Forelimb muscle (tissue), 1 donor: ENCODE data around the gene ZNF320. TPM values are rescaled to one million over a fixed set of nuclear protein-coding genes. Genes with fewer than 3 reads are reported as not detected.
A peak's percentile ranks its signal among the peaks of the same experiment; 100 is the strongest.
"Not testable (repeated sequence)": the region's sequence is repeated elsewhere in the genome, so short reads cannot be mapped to it uniquely, and the experiment has no call there.

Source experiments
- DNase-seq: peaks from one replicate; pipeline ENCODE4 v3.0.0-alpha.2; 2013; ENCODE audit warnings: low read depth
- polyA plus RNA-seq: library from polyadenylated mRNA; unstranded; fragments of 120-200 nt; gene quantifications from one replicate; pipeline ENCODE4 v1.2.1, GENCODE V29; 2013; ENCODE audit not compliant: insufficient read length

The ZNF320 gene
- polyA plus RNA-seq, 1 donor, result 21.6 TPM

- no peak for DNase-seq
These were observed 25.7 kb upstream of the ZNF320 start, which contains the start of gene ZNF888 for GRCh38 chr19:52922841-52923777. Gene ZNF888 (minus strand): TSS chr19:52923428. CDS start chr19:52917873, 5,555 bp downstream.

DNA sequence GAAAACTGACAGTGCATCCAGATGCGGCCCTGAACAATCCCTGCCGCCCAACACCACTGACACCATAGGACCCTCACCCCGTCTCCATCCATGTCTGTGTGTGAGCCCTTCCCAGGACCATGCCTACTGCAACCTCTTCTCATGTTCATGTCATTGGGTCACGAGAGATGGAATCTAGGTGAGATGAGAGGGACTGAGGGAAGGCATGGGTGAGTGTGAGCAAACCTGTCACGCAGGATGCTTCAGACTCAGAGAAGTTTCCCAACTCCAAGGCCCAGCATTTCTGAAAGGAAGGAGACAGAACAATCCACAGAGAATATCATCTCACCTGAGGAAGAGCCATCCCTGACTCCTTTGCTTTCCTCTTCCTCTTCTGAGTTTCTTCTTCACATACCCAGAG, 20.1 kb upstream of the ZNF320 start:
- DNase-seq, result no peak

- DNase-seq, result no peak
These were observed 13.2 kb upstream of the ZNF320 start for GRCh38 chr19:52910648-52911047.

DNA sequence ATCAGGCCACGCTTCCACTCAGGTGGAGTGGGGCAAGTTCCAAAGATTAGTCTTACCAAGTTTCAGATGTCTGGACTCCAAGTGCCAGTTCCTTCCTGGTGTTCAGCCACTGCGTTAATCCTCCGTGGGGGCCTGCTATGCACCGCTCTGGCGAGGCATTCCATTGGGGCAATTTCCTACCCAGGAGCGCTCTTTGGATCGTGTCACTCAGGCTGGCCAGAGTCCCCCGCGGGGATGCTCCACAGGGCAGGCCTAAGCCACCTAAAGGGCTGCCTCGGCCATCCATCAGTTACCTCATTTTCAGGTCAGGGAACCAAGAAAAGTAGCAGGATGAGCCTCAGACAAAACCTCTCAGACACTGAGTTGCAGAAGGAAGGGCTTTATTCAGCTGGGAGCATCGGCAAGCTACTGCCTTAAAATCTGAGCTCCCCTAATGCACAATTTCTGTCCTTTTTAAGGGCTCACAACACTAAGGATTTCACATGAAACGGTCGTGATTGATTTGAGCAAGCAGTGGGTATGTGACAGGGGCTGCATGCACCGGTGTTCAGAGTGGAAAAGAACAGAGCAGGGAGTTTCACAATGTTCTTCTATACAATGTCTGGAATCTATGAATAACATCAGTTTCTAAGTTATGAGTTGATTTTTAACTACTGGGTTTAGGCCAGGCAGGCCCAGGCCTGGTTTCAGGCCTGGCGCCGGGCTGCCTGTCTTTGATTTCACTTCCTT, 6.8 kb upstream of the ZNF320 start:
- not testable (repeated sequence) for DNase-seq

GRCh38 chr19:52901842-52902241, 4.4 kb upstream of the ZNF320 start:
- no peak for DNase-seq

- not testable (repeated sequence) for DNase-seq
These were observed 1.2 kb upstream of the ZNF320 start for GRCh38 chr19:52898596-52898995.

- DNase-seq, result peak; percentile 1
These were observed 666 bp upstream of the ZNF320 start for GRCh38 chr19:52898101-52898500.

GRCh38 chr19:52896431-52897137, 851 bp downstream of the ZNF320 start:
- DNase-seq, result no peak

DNA sequence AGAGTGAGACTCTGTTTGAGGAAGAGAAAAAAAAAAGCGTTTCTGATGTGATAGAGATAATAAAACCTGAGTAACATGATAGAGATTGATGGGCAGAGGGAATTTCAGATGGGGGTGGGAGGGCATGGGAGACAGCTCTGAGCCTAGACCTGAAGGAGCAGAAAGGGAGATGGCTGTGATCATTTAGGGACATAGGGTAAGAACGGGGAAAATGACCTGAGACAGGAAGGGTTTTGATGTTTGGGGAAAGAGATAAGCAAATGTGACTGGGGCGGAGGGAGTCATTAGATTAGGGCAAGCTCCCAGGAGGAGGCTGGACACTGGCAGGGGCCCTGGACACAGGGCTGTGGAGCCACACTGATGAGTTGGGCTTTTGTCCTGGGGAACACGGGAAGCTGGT, 6.1 kb downstream of the ZNF320 start:
- DNase-seq, result no peak

- DNase-seq, result no peak
These were observed 7.5 kb downstream of the ZNF320 start for GRCh38 chr19:52889931-52890330.

DNA sequence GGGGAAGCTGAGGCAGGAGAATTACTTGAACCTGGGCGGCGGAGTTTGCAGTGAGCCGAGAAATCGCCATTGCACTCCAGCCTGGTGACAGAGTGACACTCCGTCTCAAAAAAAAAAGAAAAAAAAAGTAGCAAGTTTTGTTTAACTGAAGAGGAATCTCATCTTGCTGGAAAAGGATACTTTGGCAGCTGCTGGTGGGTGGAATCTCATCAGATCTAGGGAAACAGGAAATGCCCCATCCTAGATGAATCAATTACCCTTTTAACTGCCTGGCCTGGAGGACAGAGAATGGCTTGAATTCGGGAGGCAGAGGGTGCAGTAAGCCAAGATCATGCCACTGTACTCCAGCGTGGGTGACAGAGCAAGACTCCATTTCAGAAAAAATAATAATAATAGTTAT, 8.4 kb downstream of the ZNF320 start:
- no peak for DNase-seq

- DNase-seq, result no peak
These were observed 16.5 kb downstream of the ZNF320 start for GRCh38 chr19:52880895-52881389.

DNA sequence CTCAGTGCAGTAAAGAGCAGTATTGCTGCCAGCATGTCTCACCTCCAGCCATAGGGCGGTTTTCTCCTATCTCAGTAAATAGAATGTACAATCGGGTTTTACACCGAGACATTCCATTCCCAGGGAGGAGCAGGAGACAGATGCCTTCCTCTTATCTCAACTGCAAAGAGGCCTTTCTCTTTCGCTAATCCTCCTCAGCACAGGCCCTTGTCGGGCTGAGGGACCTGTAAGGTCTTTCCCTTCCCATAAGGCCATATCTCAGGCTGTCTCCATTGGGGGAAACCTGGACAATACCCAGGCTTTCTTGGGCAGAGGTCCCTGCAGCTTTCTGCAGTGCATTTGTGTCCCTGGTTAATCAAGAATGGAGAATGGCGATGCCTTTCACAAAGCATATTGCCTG, 24.4 kb downstream of the ZNF320 start:
- not testable (repeated sequence) for DNase-seq

DNA sequence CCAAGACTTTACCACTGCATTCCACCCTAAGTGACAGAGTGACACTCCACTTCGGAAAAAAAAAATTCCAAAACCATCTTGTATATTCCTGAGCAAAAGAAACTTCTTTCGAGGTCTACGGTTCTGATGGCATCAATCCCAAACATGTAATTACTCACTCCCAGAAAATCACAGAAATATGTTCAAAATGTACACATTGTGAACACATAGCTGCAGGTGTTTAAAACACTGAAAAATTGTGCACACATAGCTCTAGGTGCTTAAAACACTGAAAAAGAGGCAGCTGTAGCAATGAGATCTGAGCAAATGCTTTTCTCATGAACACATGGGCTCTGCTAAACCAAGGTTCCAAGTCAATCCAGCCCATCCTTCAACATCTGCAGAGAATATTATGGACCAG, 26.0 kb downstream of the ZNF320 start:
- DNase-seq, result no peak

DNA sequence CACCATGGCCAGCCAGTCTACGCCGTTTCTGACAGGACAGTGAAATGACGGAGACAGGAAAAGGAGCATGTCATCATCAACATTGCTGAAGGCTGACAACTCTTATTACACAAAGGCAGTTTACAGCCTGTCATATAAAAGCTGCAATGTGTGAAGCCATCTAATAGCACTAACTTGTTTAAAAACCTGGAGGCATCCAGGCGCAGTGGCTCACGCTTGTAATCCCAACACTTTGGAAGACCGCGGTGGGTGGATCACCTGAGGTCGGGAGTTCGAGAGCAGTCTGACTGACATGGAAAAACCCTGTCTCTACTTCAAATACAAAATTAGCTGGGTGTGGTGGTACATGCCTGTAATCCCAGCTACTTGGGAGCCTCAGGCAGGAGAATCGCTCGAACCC, 29.4 kb downstream of the ZNF320 start:
- DNase-seq, result not testable (repeated sequence)

DNA sequence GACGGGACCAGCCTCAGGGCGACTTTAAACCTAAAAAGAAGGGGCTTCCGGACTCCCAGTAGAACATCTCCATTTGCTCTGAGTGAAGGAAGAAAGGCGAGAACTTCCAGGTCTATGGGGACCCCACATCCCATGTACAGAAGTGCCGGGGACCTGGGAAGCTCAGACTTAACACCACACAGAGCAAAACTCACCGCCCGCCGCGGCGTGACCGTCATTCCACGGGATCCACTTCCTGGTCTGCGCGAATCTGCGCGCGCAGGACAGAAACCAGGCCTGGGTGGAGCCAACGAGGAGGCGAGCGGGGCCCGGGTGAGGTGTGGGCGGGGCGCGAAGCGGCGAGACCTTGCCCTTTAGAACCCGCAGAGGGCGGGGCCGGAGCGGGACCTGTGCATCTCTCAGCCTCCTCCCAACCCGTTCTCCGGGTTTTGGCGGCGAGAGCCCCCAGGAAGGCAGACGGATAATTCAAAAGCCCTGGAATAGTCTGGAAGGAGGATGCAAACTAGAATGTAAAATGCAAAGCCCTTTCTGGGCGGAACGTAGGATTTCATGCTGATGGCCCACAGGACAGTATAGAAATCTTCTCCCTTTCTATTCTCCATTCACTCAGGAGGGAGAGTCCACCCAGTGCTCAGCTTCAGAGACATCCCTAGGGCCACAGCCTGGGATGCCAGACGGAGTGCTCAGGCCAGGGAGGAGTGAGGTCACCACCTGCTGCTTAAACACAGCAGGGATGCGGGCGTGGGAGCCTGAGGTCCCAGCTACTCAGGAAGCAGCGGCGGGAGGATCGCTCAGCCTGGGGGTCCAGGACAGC, 39.9 kb downstream of the ZNF320 start, which contains the start of gene ZNF468:
Gene ZNF468 (minus strand): TSS at position 242 of the 814 bp plus-strand sequence. CDS start 3,347 bp downstream, outside the sequence.
- peak; percentile 13 for DNase-seq

- DNase-seq, result not testable (repeated sequence)
These were observed 40.7 kb downstream of the ZNF320 start for GRCh38 chr19:52856540-52857377.
